Measurements from ENCODE around the gene RAD51B. TPM values are rescaled to one million over a fixed set of nuclear protein-coding genes. Genes with fewer than 3 reads are reported as not detected.

The RAD51B gene
- total RNA-seq, 1 experiment from 2014 or later = 10.8 TPM

- Histone ChIP-seq H3K27me3 (ENCODE audit: low read length) (no peaks in the 10 kb centered on the region), H3K4me3 (ENCODE audit: low read length) (no peak overlapping the region), H3K4me2 (ENCODE audit: low read length) (no peak overlapping the region), H3K4me1 (ENCODE audit: insufficient read depth, low read length) (no peaks in the 10 kb centered on the region), H3K36me3 (ENCODE audit: low read depth, low read length) (no peaks in the 10 kb centered on the region), H3K27ac (ENCODE audit: low read length) (no peak overlapping the region), H3K9me2 (replicated peaks; ENCODE audit: low read length) (no peaks in the 10 kb centered on the region), H4K20me1 (ENCODE audit: low read length) (no peaks in the 10 kb centered on the region), H2AFZ (ENCODE audit: low read length) (no peak overlapping the region), H3F3A (ENCODE audit: low read length, unreplicated experiment) (no peaks in the 10 kb centered on the region), H3K9me3 (ENCODE audit: low read length) (no peaks in the 10 kb centered on the region), H3K79me2 (ENCODE audit: low read length) (no peaks in the 10 kb centered on the region), H3K9ac (ENCODE audit: low read length) (no peak overlapping the region)
- ChIA-PET CTCF (interaction anchor here (0.7 kb wide), 1 partner anchor 125 kb away, joined by 3 read pairs; no protein-coding TSS in a partner anchor), POLR2A (ENCODE audit: unreplicated experiment) (interaction anchor here (0.6 kb wide), 1 partner anchor 44 kb away, joined by 11 read pairs; no protein-coding TSS in a partner anchor)
- TF ChIP-seq EZH2phosphoT487 (IDR thresholded peaks at IDR 0.05; ENCODE audit: borderline replicate concordance, low read length) = no peak
- no peak for TF ChIP-seq EZH2 (IDR thresholded peaks at IDR 0.05; ENCODE audit: low read length, unreplicated experiment)
- no peak for TF ChIP-seq CTCF (conservative IDR thresholded peaks at IDR 0.05; ENCODE audit: low read depth, low read length)
- intact Hi-C loops (cut with micrococcal nuclease) = no loop called here
- no peak for ATAC-seq
- DNase-seq = no peak
- no TSS peak for BruUV-seq (replicated peaks)
Observed at GRCh38 chr14:68639000-68639757, 819.6 kb downstream of the RAD51B start.

- Histone ChIP-seq H3K79me2 (ENCODE audit: low read length) (no peaks in the 10 kb centered on the region), H3K9me3 (ENCODE audit: low read length) (no peaks in the 10 kb centered on the region), H3K4me3 (ENCODE audit: low read length) (no peak overlapping the region), H3K27me3 (ENCODE audit: low read length) (no peaks in the 10 kb centered on the region), H3K27ac (ENCODE audit: low read length) (no peak overlapping the region), H3K36me3 (ENCODE audit: low read depth, low read length) (no peaks in the 10 kb centered on the region), H3K4me1 (ENCODE audit: insufficient read depth, low read length) (no peaks in the 10 kb centered on the region), H3F3A (ENCODE audit: low read length, unreplicated experiment) (no peaks in the 10 kb centered on the region), H3K9me2 (replicated peaks; ENCODE audit: low read length) (no peaks in the 10 kb centered on the region), H3K4me2 (ENCODE audit: low read length) (no peak overlapping the region), H2AFZ (ENCODE audit: low read length) (no peak overlapping the region), H3K9ac (ENCODE audit: low read length) (no peak overlapping the region), H4K20me1 (ENCODE audit: low read length) (no peaks in the 10 kb centered on the region)
- ATAC-seq (no peak), DNase-seq (no peak)
- POLR2A ChIA-PET (ENCODE audit: unreplicated experiment) = no interaction called here
- intact Hi-C loops (cut with micrococcal nuclease) = no loop called here
- BruUV-seq (replicated peaks) = no TSS peak
- no peak for TF ChIP-seq CTCF (conservative IDR thresholded peaks at IDR 0.05; ENCODE audit: low read depth, low read length)
- no peak for TF ChIP-seq EZH2 (IDR thresholded peaks at IDR 0.05; ENCODE audit: low read length, unreplicated experiment)
- CTCF ChIA-PET = interaction anchor here (0.7 kb wide), 2 partner anchors 8 to 126 kb away, joined by 3 to 4 read pairs; no protein-coding TSS in a partner anchor
Observed at GRCh38 chr14:68639758-68640574, 820.4 kb downstream of the RAD51B start.

Measured in PC-3 (cell line).